Nephron (organoid): ENCODE measurements around the gene WWC2.

ENCODE experiments used
- H3K27ac Mint-ChIP-seq, 3 experiments: 2 replicates each; pipeline ENCODE4 v1.8.0; 2020; ENCODE audit warnings: mixed read lengths in 3 of 3, mild to moderate bottlenecking in 2 of 3, moderate library complexity in 1 of 3
- H3K27me3 Mint-ChIP-seq: 2 replicates; pipeline ENCODE4 v1.8.0; 2021; ENCODE audit warnings: low read depth, mild to moderate bottlenecking, moderate library complexity, mixed read lengths
- H3K36me3 Mint-ChIP-seq: 2 replicates; pipeline ENCODE4 v1.8.0; 2020; ENCODE audit warnings: low read depth, mixed read lengths
- H3K4me1 Mint-ChIP-seq: 2 replicates; pipeline ENCODE4 v1.8.0; 2020; ENCODE audit warnings: mixed read lengths
- H3K4me3 Mint-ChIP-seq, 3 experiments: 2 replicates each; pipeline ENCODE4 v1.8.0; 2020; ENCODE audit warnings: mild to moderate bottlenecking in 3 of 3, mixed read lengths in 3 of 3, moderate library complexity in 2 of 3
- H3K9me3 Mint-ChIP-seq: 2 replicates; pipeline ENCODE4 v1.8.0; 2020; ENCODE audit warnings: mixed read lengths
- TF ChIP-seq, protein P1 (sequence below), 3 experiments: fragments of 200-600 bp; sonication (generic); IDR thresholded peaks; one replicate each; pipeline ENCODE4 v1.5.0; 2021; ENCODE audit warnings: antibody characterized with exemption in 3 of 3; ENCODE audit not compliant: unreplicated experiment in 3 of 3

Gene WWC2

DNA sequence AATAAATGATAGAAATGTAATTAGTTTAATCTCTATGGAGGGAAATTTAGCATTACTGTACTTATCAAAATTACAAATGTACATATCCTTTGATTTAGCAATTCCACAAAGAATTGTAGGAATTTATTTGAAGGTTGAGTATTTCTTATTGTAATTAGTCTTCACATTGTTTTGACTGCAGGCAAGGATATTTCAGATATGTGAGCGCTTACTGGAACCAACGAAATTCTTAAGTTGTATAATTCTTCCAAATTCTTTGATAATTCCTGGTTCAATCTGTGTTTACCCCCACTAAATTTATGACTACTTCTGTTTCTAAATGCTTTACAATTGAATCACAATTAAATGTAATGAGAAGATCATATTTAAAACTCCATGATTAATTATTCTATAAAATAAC is 26.9 kb upstream of the WWC2 start:
- peaks cover 12% of the 10 kb centered on the region for H3K27me3 Mint-ChIP-seq
- H3K9me3 Mint-ChIP-seq: peaks cover 33% of the 10 kb centered on the region
- TF ChIP-seq, protein P1, sequence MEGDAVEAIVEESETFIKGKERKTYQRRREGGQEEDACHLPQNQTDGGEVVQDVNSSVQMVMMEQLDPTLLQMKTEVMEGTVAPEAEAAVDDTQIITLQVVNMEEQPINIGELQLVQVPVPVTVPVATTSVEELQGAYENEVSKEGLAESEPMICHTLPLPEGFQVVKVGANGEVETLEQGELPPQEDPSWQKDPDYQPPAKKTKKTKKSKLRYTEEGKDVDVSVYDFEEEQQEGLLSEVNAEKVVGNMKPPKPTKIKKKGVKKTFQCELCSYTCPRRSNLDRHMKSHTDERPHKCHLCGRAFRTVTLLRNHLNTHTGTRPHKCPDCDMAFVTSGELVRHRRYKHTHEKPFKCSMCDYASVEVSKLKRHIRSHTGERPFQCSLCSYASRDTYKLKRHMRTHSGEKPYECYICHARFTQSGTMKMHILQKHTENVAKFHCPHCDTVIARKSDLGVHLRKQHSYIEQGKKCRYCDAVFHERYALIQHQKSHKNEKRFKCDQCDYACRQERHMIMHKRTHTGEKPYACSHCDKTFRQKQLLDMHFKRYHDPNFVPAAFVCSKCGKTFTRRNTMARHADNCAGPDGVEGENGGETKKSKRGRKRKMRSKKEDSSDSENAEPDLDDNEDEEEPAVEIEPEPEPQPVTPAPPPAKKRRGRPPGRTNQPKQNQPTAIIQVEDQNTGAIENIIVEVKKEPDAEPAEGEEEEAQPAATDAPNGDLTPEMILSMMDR (IDR thresholded peaks at IDR 0.05; ENCODE audit: unreplicated experiment in 3 of 3): no peak
- peaks cover 11% of the 10 kb centered on the region for H3K36me3 Mint-ChIP-seq
- H3K4me3 Mint-ChIP-seq: no peak overlapping the region
- peaks cover 7% of the 10 kb centered on the region for H3K4me1 Mint-ChIP-seq
- no peak overlapping the region for H3K27ac Mint-ChIP-seq

GRCh38 chr4:183073838-183074145 is 25.3 kb upstream of the WWC2 start:
- TF ChIP-seq, protein P1 (IDR thresholded peaks at IDR 0.05; ENCODE audit: unreplicated experiment in 3 of 3): peak; percentile 29 to 36 (median 32)
- Mint-ChIP-seq H3K27ac (no peak overlapping the region), H3K27me3 (peaks cover 12% of the 10 kb centered on the region), H3K9me3 (peaks cover 20% of the 10 kb centered on the region), H3K4me1 (peaks cover 7% of the 10 kb centered on the region), H3K4me3 (no peak overlapping the region), H3K36me3 (peaks cover 3% of the 10 kb centered on the region)

GRCh38 chr4:183074288-183074990 is 24.6 kb upstream of the WWC2 start:
- peaks cover 12% of the 10 kb centered on the region for H3K27me3 Mint-ChIP-seq
- peaks cover 7% of the 10 kb centered on the region for H3K4me1 Mint-ChIP-seq
- TF ChIP-seq, protein P1 (IDR thresholded peaks at IDR 0.05; ENCODE audit: unreplicated experiment in 3 of 3): no peak
- H3K27ac Mint-ChIP-seq: no peak overlapping the region
- peaks cover 3% of the 10 kb centered on the region for H3K36me3 Mint-ChIP-seq
- peaks cover 17% of the 10 kb centered on the region for H3K9me3 Mint-ChIP-seq
- no peak overlapping the region for H3K4me3 Mint-ChIP-seq

DNA sequence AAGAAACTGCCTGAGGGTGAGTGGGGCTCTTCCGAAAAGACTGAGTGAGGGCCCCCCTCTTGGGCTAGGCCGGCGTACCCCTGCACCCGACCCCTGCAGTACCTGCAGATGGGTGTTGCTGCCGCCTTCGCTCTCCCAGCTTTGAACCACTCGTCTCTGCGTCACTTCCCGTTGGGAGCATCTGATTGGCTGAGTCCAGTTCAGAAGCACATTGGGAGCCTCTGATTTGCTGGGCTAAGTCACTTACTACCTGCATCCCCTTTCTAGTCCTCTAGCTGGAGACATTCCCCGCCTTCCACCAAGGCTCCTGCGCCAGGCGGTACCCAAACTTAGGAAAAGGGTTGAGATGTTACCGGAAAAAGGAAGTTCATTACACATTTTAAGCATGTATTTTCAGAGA is 20.4 kb upstream of the WWC2 start:
- H3K27ac Mint-ChIP-seq: no peak overlapping the region
- TF ChIP-seq, protein P1 (IDR thresholded peaks at IDR 0.05; ENCODE audit: unreplicated experiment in 3 of 3): no peak
- no peaks in the 10 kb centered on the region for H3K36me3 Mint-ChIP-seq
- H3K9me3 Mint-ChIP-seq: no peaks in the 10 kb centered on the region
- peaks cover 13% of the 10 kb centered on the region for H3K4me1 Mint-ChIP-seq
- H3K27me3 Mint-ChIP-seq: peaks cover 3% of the 10 kb centered on the region
- no peak overlapping the region for H3K4me3 Mint-ChIP-seq

- TF ChIP-seq, protein P1 (IDR thresholded peaks at IDR 0.05; ENCODE audit: unreplicated experiment in 3 of 3): no peak
- Mint-ChIP-seq H3K4me1 (peaks cover 6% of the 10 kb centered on the region), H3K27ac (peak overlapping the region in 1 of 3 experiments; percentile 43), H3K27me3 (peaks cover 9% of the 10 kb centered on the region), H3K4me3 (no peak overlapping the region), H3K9me3 (no peaks in the 10 kb centered on the region), H3K36me3 (no peaks in the 10 kb centered on the region)
Observed at GRCh38 chr4:183080372-183081115, 18.5 kb upstream of the WWC2 start.

DNA sequence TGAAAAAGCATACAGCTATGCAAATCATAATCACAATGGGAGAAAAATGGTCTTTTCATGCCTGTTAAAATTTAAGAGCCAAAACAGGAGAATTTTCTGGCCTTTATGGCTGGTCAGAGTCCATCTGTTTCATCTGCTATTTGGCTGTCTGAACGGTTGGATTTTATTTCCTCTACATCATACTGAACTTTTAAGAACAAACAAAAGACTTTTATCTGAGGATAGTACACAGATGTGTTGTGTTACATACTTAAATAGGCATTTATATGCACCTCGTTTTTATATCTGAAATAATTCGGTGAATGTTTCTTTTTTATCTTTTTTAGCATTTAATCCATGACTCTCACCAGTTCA is 18.0 kb upstream of the WWC2 start:
- TF ChIP-seq, protein P1 (IDR thresholded peaks at IDR 0.05; ENCODE audit: unreplicated experiment in 3 of 3): no peak
- Mint-ChIP-seq H3K4me3 (no peak overlapping the region), H3K4me1 (peaks cover 6% of the 10 kb centered on the region), H3K9me3 (no peaks in the 10 kb centered on the region), H3K27me3 (peaks cover 6% of the 10 kb centered on the region), H3K27ac (no peak overlapping the region), H3K36me3 (no peaks in the 10 kb centered on the region)
